ENCODE measurements around the gene CTSW.

The CTSW gene

GRCh38 chr11:65906602-65907001 is 27.0 kb downstream of the CTSW start:
- DNase-seq, result no peak

DNA sequence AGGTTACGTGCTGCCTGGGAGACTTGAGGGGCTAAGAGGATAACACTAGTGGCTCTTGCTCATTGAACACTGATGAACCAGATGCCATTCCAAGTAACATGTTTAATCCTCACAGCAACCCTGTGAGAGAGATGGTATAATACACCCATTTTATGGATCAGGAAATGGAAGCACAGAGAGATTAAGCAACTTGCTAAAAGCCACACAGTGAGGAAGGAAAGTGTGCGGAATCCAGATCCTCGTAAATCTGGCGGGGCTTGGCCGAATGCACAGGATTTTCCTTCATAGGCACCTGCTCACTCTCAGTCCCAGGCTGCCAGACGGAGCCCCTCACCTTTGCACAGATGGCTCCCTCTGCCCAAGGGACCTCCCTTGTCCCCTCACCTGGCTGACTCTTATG is 28.2 kb downstream of the CTSW start:
- DNase-seq, result no peak

DNA sequence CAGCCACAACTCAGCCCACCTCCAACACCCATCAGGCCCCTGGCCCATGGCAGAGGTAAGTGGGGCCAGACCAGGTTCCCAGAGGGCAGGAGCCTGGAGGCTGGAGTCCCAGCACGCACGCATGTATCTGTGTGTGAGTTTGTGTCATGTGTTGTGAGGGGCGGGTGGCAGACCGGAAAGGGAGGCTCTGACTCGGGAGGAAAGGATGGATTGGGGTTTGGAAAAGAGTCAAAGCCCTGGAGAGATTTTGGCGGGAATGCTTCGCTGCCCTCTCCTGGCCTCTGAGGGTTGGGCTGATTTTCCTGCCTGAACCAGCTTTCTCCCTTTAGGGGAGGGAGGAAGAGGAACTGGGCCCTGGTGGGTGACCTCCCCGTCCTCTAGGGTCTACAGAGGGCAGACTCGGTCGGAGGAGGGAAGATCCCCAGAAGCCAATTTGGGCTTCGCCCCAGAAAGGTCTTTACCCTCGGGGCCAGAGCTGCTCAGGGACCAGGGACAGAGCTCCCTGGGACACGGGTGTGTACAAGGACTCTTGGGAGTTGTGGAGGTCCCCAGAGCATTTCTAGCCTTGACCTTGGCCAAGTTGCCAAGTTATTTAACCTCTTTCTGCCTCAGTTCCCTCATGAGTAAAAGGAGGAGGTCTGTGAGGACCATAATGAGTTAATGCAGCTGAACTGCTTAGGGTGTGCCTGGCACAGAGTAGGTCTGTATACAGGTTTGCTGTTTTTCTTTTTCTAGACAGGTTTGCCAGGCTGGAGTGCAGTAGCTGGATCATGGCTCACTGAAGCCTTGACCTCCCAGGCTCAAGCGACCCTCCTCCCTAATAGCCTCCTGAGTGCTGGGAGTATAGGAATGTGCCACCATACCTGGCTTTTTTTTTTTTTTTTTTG is 32.3 kb downstream of the CTSW start:
- peak; percentile 50 for DNase-seq

- DNase-seq, result no peak
These were observed 33.2 kb downstream of the CTSW start for GRCh38 chr11:65912845-65913244.

DNA sequence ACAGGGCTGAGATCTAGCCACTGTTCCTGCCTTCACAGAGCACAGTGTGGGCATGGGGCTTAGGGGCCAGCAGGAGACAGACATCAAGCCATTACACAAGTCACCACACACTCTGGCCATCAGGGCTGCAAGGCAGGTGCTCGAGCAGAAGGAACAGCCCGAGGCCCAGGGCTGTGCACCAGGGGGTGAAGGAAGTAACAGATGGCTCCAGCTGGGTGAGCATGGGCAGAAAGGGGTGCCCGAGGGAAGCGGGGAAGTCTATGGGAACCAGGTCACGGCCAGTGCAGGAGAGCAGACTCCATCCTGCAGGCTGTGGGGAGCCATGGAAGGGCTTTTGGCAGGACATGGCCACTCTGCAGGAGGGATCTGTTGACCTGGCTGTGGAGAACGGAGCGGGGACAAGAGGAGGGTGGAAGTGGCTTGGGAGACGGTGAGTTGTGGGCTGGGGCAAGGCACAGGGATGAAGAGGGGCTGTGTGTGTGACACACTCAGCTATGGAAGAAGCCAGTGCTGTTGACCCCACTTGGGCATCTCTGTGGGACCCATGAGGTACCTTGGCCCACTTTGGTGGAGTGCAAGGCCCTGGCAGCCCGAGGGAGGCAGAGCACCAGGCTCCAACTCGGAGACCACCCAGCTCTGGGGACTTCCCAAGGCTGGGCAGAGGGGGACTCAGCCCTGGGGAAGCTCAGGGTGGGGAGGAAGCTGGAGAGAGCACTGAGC is 35.6 kb downstream of the CTSW start:
- DNase-seq, result no peak

GRCh38 chr11:65915821-65916251 is 36.2 kb downstream of the CTSW start:
- DNase-seq, result peak; percentile 95

GRCh38 chr11:65916391-65916790 is 36.8 kb downstream of the CTSW start:
- no peak for DNase-seq

- DNase-seq, result no peak
These were observed 37.4 kb downstream of the CTSW start for GRCh38 chr11:65917077-65917433.

DNA sequence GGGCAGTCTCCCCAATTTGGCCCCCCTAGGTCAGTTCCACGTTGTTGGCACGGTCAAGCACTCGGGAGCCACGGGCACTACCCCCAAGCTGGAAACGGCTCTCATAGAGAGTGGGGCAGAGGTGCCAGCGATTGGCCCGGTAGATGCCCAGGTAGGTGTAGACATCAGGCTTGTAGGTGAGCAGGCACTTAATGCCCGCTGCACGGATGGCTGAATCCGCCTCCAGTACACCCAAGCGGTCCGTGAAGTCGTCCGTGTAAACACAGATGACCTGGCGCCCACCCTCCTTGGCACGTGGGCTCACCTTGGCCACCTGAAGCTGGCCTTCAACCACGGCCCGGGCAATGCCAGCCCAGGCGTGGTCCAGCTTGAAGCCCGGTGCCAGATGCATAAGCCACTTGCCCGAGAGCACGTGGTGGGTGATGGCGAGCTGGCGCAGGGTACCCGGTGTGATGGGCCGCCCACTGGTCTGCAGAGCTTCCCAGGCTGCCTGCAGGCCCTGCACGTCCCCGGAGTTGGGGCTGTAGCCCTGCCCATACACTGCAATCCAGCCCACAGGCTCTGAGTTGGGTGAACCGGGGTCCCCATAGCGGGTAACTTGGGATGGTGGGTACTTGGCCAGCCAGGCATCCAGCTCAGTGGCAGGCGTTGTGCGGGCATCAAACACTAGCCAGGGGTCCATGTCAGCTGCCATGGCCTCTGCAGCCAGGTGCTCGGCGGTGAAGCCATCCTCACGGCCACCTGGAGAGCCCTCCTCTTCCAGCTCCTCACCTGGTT is 38.0 kb downstream of the CTSW start:
- no peak for DNase-seq

DNA sequence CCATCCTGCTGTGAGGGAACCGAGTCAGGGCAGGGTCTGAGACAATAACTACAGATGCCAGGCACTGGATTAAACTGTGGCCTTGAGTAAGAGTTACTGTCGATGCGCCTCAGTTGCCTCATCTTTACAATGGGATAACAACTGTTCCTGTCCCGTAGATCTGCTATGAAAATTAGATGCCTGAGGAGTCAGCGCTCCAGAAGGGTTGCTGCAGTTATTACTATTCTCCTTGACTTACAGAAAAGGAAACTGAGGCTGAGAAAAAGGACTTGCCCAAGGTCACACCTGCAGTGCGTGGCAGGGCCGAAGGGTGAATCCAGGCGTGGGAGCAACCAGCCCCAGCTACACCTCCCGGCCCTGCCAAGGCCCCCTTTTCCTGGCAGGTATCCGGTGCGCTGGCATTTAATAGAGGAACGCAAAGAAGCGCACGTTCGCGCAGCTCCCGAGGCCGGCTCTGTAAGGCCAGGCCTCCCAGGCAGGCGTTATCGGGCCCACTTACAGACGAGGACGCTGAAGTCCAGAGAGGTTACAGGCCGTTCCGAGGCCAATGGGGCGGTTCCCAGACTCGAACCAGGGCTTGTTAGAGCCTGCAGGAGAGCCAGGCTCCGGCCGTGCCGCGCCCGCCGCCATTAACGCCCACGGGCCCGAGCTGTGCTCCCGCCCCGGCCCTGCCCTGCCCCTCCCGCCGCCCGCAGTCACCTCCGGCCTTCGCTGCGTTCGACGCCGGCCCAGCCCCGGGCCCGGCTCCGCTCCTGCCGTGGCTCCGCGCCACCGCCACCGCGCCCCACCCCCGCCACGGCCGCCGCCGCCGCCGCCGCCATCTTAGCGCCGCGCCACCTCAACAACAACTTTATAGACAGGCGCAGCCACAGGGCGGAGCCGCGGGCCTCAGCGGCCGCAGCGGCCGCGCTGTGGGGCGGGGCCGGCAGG is 38.8 kb downstream of the CTSW start, which contains the start of gene C11orf68:
C11orf68 (minus strand) TSS at position 852 of the 930 bp plus-strand sequence; CDS start at position 821, 31 bp downstream.
- no peak for DNase-seq

- DNase-seq, result peak; percentile 94
These were observed 39.5 kb downstream of the CTSW start, which contains the start of gene DRAP1 for GRCh38 chr11:65919141-65919572. Gene DRAP1, plus strand, starts transcription at chr11:65919426. Its CDS starts 76 bp downstream, at chr11:65919502.

GRCh38 chr11:65919573-65920371 is 40.1 kb downstream of the CTSW start:
- no peak for DNase-seq

- DNase-seq, result no peak
These were observed 40.8 kb downstream of the CTSW start for GRCh38 chr11:65920372-65920802.

- no peak for DNase-seq
These were observed 41.5 kb downstream of the CTSW start for GRCh38 chr11:65921033-65921555.

DNA sequence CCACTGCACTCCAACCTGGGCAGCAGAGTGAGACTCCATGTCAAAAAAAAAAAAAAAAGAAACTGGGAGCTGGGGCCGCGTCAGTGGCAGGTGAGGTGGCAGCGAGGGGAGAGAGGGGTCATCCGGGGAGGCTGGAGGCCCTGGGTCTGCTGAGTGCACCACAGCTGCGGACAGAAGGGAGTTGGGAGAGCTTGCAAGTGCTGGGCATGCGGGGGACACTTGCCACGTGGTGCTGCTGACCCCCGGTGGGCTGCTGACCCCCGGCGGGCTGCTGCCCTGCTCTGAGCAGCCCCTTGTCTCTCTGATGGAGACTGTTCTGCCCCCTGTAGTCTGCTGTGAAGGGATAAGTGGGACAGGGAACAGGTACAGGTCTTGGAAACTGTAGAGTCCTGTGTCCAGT is 42.2 kb downstream of the CTSW start:
- DNase-seq, result no peak

DNA sequence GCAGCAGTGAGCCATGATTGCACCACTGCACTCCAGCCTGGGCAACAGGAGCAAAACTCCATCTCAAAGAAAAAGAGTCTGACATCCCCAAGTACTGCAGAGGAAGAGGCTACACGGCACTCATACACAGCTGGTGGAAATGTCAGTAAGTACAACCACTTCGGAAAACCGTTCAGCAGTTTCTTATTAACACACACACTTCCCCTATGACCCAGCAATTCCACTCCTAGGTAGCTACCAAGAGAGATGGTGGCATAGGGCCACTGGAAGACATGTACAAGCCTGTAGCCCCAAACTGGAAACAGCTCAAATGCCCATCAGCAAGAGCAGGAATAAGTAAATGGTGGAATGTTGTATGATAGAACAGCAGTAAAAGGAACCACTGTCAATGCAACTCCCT is 42.9 kb downstream of the CTSW start:
- DNase-seq, result no peak

DNA sequence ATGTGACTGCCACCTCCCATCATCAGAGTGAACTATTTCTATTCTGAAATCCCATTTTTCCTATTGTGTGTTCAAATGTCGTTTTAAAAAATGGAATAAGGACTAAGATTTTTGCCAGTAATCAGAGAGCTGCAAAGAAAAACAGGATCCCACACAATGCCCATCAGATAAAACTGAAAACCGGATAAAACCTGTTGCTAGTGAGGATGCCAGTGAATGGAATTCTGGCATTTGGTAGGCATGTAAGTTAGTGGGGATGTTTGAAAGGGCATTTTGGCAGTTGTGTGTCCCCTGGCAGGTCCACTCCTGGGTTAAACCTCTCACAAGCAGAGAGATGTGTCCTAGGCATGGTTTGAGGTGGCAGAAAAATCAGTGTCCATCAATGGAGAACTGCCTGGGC is 45.8 kb downstream of the CTSW start:
- DNase-seq, result no peak

DNA sequence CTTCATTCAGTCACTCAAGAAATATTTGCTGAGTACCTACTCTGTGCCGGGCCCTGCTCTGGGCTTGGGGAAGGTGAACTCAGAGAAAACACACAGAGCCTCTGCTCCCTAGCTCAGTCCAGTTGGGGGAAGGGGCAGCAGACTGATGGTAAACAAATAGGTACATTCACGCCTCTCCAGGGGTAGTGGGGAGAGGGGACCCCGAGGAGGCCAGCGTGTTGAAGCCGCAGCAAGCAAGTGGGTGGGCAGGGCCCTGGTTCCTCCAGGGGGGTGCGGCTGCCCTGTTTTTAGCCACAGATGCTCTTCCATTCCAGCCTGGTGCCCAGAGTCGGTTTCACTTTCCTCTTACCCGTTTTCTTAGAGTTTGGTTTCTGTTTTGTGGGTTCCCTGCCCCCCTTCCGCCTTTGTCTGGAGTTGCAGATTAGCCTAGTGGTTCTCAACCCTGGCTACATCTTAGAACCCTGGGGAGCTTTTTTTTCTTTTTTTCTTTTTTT is 48.3 kb downstream of the CTSW start:
- no peak for DNase-seq

GRCh38 chr11:65928667-65929066 is 49.0 kb downstream of the CTSW start:
- DNase-seq, result no peak

- DNase-seq, result no peak
These were observed 52.3 kb downstream of the CTSW start for GRCh38 chr11:65931773-65932557.
